Breast epithelium (tissue), 4 donors: Measurements from ENCODE around the gene CNTNAP2. TPM values are rescaled to one million over a fixed set of nuclear protein-coding genes. Genes with fewer than 3 reads are reported as not detected.

ENCODE experiments used
- DNase-seq, 2 donors: peaks; one replicate each; pipeline ENCODE4 v3.0.0-alpha.2; 2019; ENCODE audit warnings: low spot score in 2 of 2
- H3K27ac ChIP-seq, 2 donors: fragments of 200-600 bp; sonication (generic) in 1 of 2; one replicate each; pipeline ENCODE4 v1.5.1; 2016 to 2019; ENCODE audit warnings: mild to moderate bottlenecking in 1 of 2
- H3K27me3 ChIP-seq, 2 donors: fragments of 200-600 bp; sonication (generic) in 1 of 2; one replicate each; pipeline versions ENCODE4 v1.5.1 to v1.6.0; 2017 to 2019; ENCODE audit warnings: control low read depth in 1 of 2, mild to moderate bottlenecking in 1 of 2
- H3K36me3 ChIP-seq: fragments of 200-600 bp; one replicate; pipeline ENCODE4 v1.5.1; 2019
- H3K4me1 ChIP-seq, 2 donors: fragments of 200-600 bp; sonication (generic); one replicate each; pipeline ENCODE4 v1.5.1; 2016 to 2019; ENCODE audit warnings: control low read depth in 1 of 2
- H3K4me3 ChIP-seq, 3 donors: fragments of 200-600 bp; sonication (generic); 1 replicate in 2 of 3; 2 replicates in 1 of 3; pipeline ENCODE4 v1.5.1; 2016 to 2019; ENCODE audit warnings: mild to moderate bottlenecking in 3 of 3, moderate library complexity in 2 of 3
- H3K9me3 ChIP-seq, 2 donors: fragments of 200-600 bp; sonication (generic) in 1 of 2; one replicate each; pipeline ENCODE4 v1.5.1; 2016 to 2019; ENCODE audit warnings: control low read depth in 1 of 2
- CTCF ChIP-seq, 3 donors: fragments of 450-650 bp; IDR thresholded peaks; one replicate each; pipeline ENCODE4 v1.5.1; 2016 to 2017; ENCODE audit warnings: antibody characterized with exemption in 3 of 3, mild to moderate bottlenecking in 3 of 3, moderate library complexity in 3 of 3
- POLR2A ChIP-seq: fragments of 450-650 bp; IDR thresholded peaks from one replicate; pipeline ENCODE4 v1.6.1; 2016; ENCODE audit warnings: antibody characterized with exemption, mild to moderate bottlenecking, moderate library complexity
- POLR2AphosphoS5 ChIP-seq, 3 donors: sonication (generic); formaldehyde crosslinking; IDR thresholded peaks; one replicate each; pipeline ENCODE4 v1.6.1; 2017; ENCODE audit warnings: antibody characterized with exemption in 3 of 3
- intact Hi-C: fragments of 100-400 bp; cut with DNase I; formaldehyde crosslinking; loops from one replicate; pipeline ENCODE4 v1.15.1; 2023; ENCODE audit warnings: low total_unique reads
- total RNA-seq, 3 donors: library from RNA; depleted of rRNA; stranded (reverse); fragments of >200 nt; gene quantifications; one replicate each; pipeline ENCODE4 v1.1.0, GENCODE V29; 2016

CNTNAP2 gene
- total RNA-seq, 3 donors from 2014 or later: 0.29 to 0.66 TPM; not detected in 1

GRCh38 chr7:146285418-146285817, 168.8 kb downstream of the CNTNAP2 start:
- H3K36me3 ChIP-seq: no peaks in the 10 kb centered on the region
- no peaks in the 10 kb centered on the region for H3K4me1 ChIP-seq
- no peak for DNase-seq
- no peak overlapping the region for H3K27ac ChIP-seq
- TF ChIP-seq POLR2A: no peak
- TF ChIP-seq CTCF (IDR thresholded peaks at IDR 0.05): no peak
- no peak for TF ChIP-seq POLR2AphosphoS5 (IDR thresholded peaks at IDR 0.05)
- intact Hi-C loops: no loop called here
- H3K4me3 ChIP-seq: no peak overlapping the region
- no peaks in the 10 kb centered on the region for H3K9me3 ChIP-seq
- no peaks in the 10 kb centered on the region for H3K27me3 ChIP-seq

GRCh38 chr7:146290746-146291145, 174.1 kb downstream of the CNTNAP2 start:
- TF ChIP-seq CTCF (IDR thresholded peaks at IDR 0.05) (no peak), POLR2AphosphoS5 (IDR thresholded peaks at IDR 0.05) (no peak), POLR2A (no peak)

GRCh38 chr7:146291900-146292299, 175.3 kb downstream of the CNTNAP2 start:
- no peaks in the 10 kb centered on the region for H3K36me3 ChIP-seq
- intact Hi-C loops: no loop called here
- no peaks in the 10 kb centered on the region for H3K4me1 ChIP-seq
- TF ChIP-seq POLR2AphosphoS5 (IDR thresholded peaks at IDR 0.05) (no peak), POLR2A (no peak)
- H3K27ac ChIP-seq: no peak overlapping the region
- H3K4me3 ChIP-seq: no peak overlapping the region
- no peak for DNase-seq
- no peaks in the 10 kb centered on the region for H3K9me3 ChIP-seq
- H3K27me3 ChIP-seq: no peaks in the 10 kb centered on the region

More at GRCh38 chr7:146290746-146291145, 174.1 kb downstream of the CNTNAP2 start:
- H3K9me3 ChIP-seq: no peaks in the 10 kb centered on the region
- no peaks in the 10 kb centered on the region for H3K27me3 ChIP-seq
- no peaks in the 10 kb centered on the region for H3K4me1 ChIP-seq
- intact Hi-C loops: no loop called here
- no peak for DNase-seq
- H3K36me3 ChIP-seq: no peaks in the 10 kb centered on the region
- no peak overlapping the region for H3K4me3 ChIP-seq
- H3K27ac ChIP-seq: no peak overlapping the region

- Histone ChIP-seq H3K36me3 (no peaks in the 10 kb centered on the region), H3K27ac (no peak overlapping the region), H3K4me3 (no peak overlapping the region), H3K4me1 (no peaks in the 10 kb centered on the region), H3K9me3 (no peaks in the 10 kb centered on the region), H3K27me3 (no peaks in the 10 kb centered on the region)
- no peak for TF ChIP-seq CTCF (IDR thresholded peaks at IDR 0.05)
- no peak for TF ChIP-seq POLR2A
- no peak for TF ChIP-seq POLR2AphosphoS5 (IDR thresholded peaks at IDR 0.05)
- intact Hi-C loops: no loop called here
- DNase-seq: no peak
These were observed 179.4 kb downstream of the CNTNAP2 start for GRCh38 chr7:146296028-146296427.

GRCh38 chr7:146314962-146315361, 198.4 kb downstream of the CNTNAP2 start:
- TF ChIP-seq POLR2A (no peak), CTCF (IDR thresholded peaks at IDR 0.05) (no peak), POLR2AphosphoS5 (IDR thresholded peaks at IDR 0.05) (no peak)
- no peak for DNase-seq
- Histone ChIP-seq H3K4me1 (no peaks in the 10 kb centered on the region), H3K9me3 (no peaks in the 10 kb centered on the region), H3K27me3 (no peaks in the 10 kb centered on the region), H3K36me3 (no peaks in the 10 kb centered on the region), H3K27ac (no peak overlapping the region), H3K4me3 (no peak overlapping the region)
- intact Hi-C loops: no loop called here

GRCh38 chr7:146319629-146320028, 203.0 kb downstream of the CNTNAP2 start:
- H3K36me3 ChIP-seq: no peaks in the 10 kb centered on the region
- no peak for DNase-seq
- intact Hi-C loops: no loop called here
- H3K27ac ChIP-seq: no peak overlapping the region
- no peaks in the 10 kb centered on the region for H3K9me3 ChIP-seq
- H3K4me3 ChIP-seq: no peak overlapping the region
- no peak for TF ChIP-seq POLR2AphosphoS5 (IDR thresholded peaks at IDR 0.05)
- H3K4me1 ChIP-seq: no peaks in the 10 kb centered on the region
- no peaks in the 10 kb centered on the region for H3K27me3 ChIP-seq
